OCI-LY1 (cell line): ENCODE measurements around the gene GNPTAB.

Source experiments
- H2AFZ ChIP-seq: fragments of 200-600 bp; sonication (generic), shearing (Covaris generic); 2 replicates; pipeline ENCODE4 v1.6.0; 2014; ENCODE audit warnings: antibody characterized with exemption, mild to moderate bottlenecking, low read length
- H3F3A ChIP-seq: fragments of 200-600 bp; sonication (generic), shearing (Covaris generic); 2 replicates; pipeline ENCODE4 v1.6.0; 2014; ENCODE audit warnings: mild to moderate bottlenecking, antibody characterized with exemption, low read length, moderate library complexity; ENCODE audit not compliant: insufficient read depth
- H3K27ac ChIP-seq: fragments of 200-600 bp; sonication (generic); 2 replicates; pipeline ENCODE4 v1.5.1; 2014; ENCODE audit warnings: low read length, mixed run types, mild to moderate bottlenecking, low read depth; ENCODE audit not compliant: poor library complexity, severe bottlenecking
- H3K27me3 ChIP-seq: fragments of 200-600 bp; sonication (generic); 2 replicates; pipeline ENCODE4 v1.6.0; 2014; ENCODE audit warnings: antibody characterized with exemption, mild to moderate bottlenecking, low read length, moderate library complexity; ENCODE audit not compliant: insufficient read depth
- H3K36me3 ChIP-seq: fragments of 200-600 bp; sonication (generic); 2 replicates; pipeline ENCODE4 v1.6.1; 2014; ENCODE audit warnings: mild to moderate bottlenecking, antibody characterized with exemption, low read length, moderate library complexity, mixed read lengths; ENCODE audit not compliant: insufficient read depth
- H3K4me1 ChIP-seq: fragments of 200-600 bp; sonication (generic); 2 replicates; pipeline ENCODE4 v1.5.1; 2014; ENCODE audit warnings: mild to moderate bottlenecking, low read length, moderate library complexity; ENCODE audit not compliant: insufficient read depth, severe bottlenecking
- H3K4me2 ChIP-seq: fragments of 200-600 bp; sonication (generic), shearing (Covaris generic); 2 replicates; pipeline ENCODE4 v1.6.1; 2014; ENCODE audit warnings: low read length
- H3K4me3 ChIP-seq: fragments of 200-600 bp; sonication (generic); 2 replicates; pipeline ENCODE4 v1.5.1; 2014; ENCODE audit warnings: low read length, low read depth, mild to moderate bottlenecking, mixed read lengths; ENCODE audit not compliant: poor library complexity, severe bottlenecking
- H3K79me2 ChIP-seq: fragments of 200-600 bp; shearing (Covaris generic); 2 replicates; pipeline ENCODE4 v1.6.1; 2016; ENCODE audit warnings: mixed run types, low read length, mixed read lengths; ENCODE audit not compliant: insufficient read depth
- H3K9ac ChIP-seq: fragments of 200-600 bp; sonication (generic), shearing (Covaris generic); 2 replicates; pipeline ENCODE4 v1.6.1; 2014; ENCODE audit warnings: mild to moderate bottlenecking, low read length, mixed read lengths
- H3K9me2 ChIP-seq: fragments of 200-600 bp; sonication (generic), shearing (Covaris generic); 2 replicates; pipeline ENCODE4 v1.6.1; 2014; ENCODE audit warnings: low read depth, mild to moderate bottlenecking, low read length, mixed read lengths
- H3K9me3 ChIP-seq: fragments of 200-600 bp; shearing (Covaris generic); 2 replicates; pipeline ENCODE4 v1.6.1; 2014; ENCODE audit warnings: low read length, mixed read lengths
- H4K20me1 ChIP-seq: fragments of 200-600 bp; sonication (generic), shearing (Covaris generic); 2 replicates; pipeline ENCODE4 v1.6.0; 2016; ENCODE audit warnings: mild to moderate bottlenecking, low read length; ENCODE audit not compliant: insufficient read depth
- CTCF ChIP-seq: fragments of 200-600 bp; sonication (generic), shearing (Covaris generic); IDR thresholded peaks from 2 replicates; pipeline ENCODE4 v1.5.1; 2017; ENCODE audit warnings: mild to moderate bottlenecking, antibody characterized with exemption, low read length, moderate library complexity, mixed read lengths
- EZH2 ChIP-seq: fragments of 200-600 bp; sonication (generic), shearing (Covaris generic); IDR thresholded peaks from 2 replicates; pipeline ENCODE4 v1.8.0; 2017; ENCODE audit warnings: borderline replicate concordance, mixed run types, mild to moderate bottlenecking, antibody characterized with exemption, low read length, moderate library complexity, mixed read lengths

The GNPTAB gene

DNA sequence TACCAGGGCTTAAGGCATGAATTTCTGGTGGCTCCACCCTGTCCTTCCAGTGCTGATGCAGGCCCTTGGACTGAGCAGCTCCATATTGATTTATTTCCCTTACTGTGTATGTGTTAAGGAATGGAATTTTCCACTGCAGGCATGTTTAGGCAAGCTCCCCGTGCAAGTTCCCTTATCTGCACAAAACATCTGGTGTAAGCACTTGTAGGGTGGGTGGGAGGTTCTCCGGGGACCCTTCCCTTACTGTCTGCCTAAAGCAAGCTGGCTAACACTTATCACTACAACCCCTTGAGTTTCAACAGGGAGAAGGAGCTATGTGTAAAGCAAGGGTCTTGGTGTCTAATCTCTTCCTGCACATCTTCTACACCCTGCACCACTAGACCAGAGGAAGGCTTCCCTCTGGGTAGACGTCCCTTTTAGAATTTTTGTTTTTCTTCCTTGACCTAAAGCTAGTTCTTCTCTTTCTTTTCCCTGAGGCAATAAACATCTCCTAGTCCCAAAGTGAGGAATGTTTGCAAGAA is 24.7 kb upstream of the GNPTAB start:
- no peaks in the 10 kb centered on the region for H3K27me3 ChIP-seq
- H2AFZ ChIP-seq = no peak overlapping the region
- TF ChIP-seq EZH2 (no peak), CTCF (no peak)
- H3K4me2 ChIP-seq = no peak overlapping the region
- H3K9ac ChIP-seq = no peak overlapping the region
- no peaks in the 10 kb centered on the region for H3F3A ChIP-seq
- H3K36me3 ChIP-seq = no peaks in the 10 kb centered on the region
- H3K4me1 ChIP-seq = peaks cover 11% of the 10 kb centered on the region
- H3K79me2 ChIP-seq = no peaks in the 10 kb centered on the region
- H3K4me3 ChIP-seq = no peak overlapping the region
- no peak overlapping the region for H3K27ac ChIP-seq
- H3K9me2 ChIP-seq = no peaks in the 10 kb centered on the region
- H4K20me1 ChIP-seq = no peaks in the 10 kb centered on the region
- no peaks in the 10 kb centered on the region for H3K9me3 ChIP-seq

DNA sequence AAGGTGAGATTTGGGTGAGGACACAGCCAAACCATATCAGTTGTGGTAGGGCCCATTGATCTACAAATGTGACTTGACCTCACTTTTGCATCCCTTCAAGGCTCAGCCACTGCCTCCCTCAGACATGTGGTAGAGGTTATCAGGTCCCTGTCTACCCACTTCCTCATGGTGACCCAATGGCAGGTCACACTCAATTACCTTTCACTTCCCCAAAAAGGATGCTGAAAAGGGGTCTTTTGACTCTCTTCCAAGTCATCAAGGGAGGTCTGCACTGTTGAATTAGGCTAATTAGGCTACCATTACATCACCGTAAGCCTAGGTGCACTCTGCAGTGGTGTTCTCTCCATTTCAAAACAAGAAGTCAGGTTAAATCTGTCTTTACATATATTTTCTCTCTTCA is 24.0 kb upstream of the GNPTAB start:
- Histone ChIP-seq H3K9me2 (no peaks in the 10 kb centered on the region), H3K4me3 (no peak overlapping the region), H4K20me1 (no peaks in the 10 kb centered on the region), H3K9ac (no peak overlapping the region), H3K9me3 (no peaks in the 10 kb centered on the region), H3K4me2 (no peak overlapping the region), H3K27me3 (no peaks in the 10 kb centered on the region), H3F3A (no peaks in the 10 kb centered on the region), H3K4me1 (peaks cover 11% of the 10 kb centered on the region), H3K27ac (no peak overlapping the region), H3K79me2 (no peaks in the 10 kb centered on the region), H2AFZ (no peak overlapping the region), H3K36me3 (no peaks in the 10 kb centered on the region)
- TF ChIP-seq CTCF (no peak), EZH2 (no peak)

GRCh38 chr12:101852998-101853397 is 22.2 kb upstream of the GNPTAB start:
- H2AFZ ChIP-seq = no peak overlapping the region
- no peaks in the 10 kb centered on the region for H3K36me3 ChIP-seq
- no peaks in the 10 kb centered on the region for H3F3A ChIP-seq
- H3K4me3 ChIP-seq = no peak overlapping the region
- no peak overlapping the region for H3K27ac ChIP-seq
- no peaks in the 10 kb centered on the region for H3K79me2 ChIP-seq
- no peak overlapping the region for H3K9ac ChIP-seq
- no peak overlapping the region for H3K4me2 ChIP-seq
- no peaks in the 10 kb centered on the region for H3K9me2 ChIP-seq
- no peaks in the 10 kb centered on the region for H3K9me3 ChIP-seq
- peaks cover 11% of the 10 kb centered on the region for H3K4me1 ChIP-seq
- no peak for TF ChIP-seq EZH2
- no peak for TF ChIP-seq CTCF
- H3K27me3 ChIP-seq = no peaks in the 10 kb centered on the region
- H4K20me1 ChIP-seq = no peaks in the 10 kb centered on the region
